Bone marrow (tissue), 2 donors: ENCODE measurements around the gene CCDC9B.

Source experiments
- DNase-seq, 2 donors: peaks; one replicate each; lab custom pipeline; 2025; lab: John Stamatoyannopoulos, UW

The CCDC9B gene

GRCh38 chr15:40310001-40310959, 30.5 kb downstream of the CCDC9B start:
- DNase-seq, result peak in 1 of 2 donors; percentile 36

- DNase-seq, result no peak
These were observed 31.3 kb downstream of the CCDC9B start for GRCh38 chr15:40309344-40309862.

GRCh38 chr15:40307421-40308211, 33.1 kb downstream of the CCDC9B start, which contains the start of gene PLCB2:
TSS of gene PLCB2 (minus strand) at chr15:40307935. CDS start at chr15:40307672, 263 bp downstream.
- DNase-seq, result peak; percentile 58 to 65

GRCh38 chr15:40306908-40307307, 33.8 kb downstream of the CCDC9B start:
- DNase-seq, result no peak

GRCh38 chr15:40306371-40306770, 34.4 kb downstream of the CCDC9B start:
- DNase-seq, result no peak

GRCh38 chr15:40305281-40305680, 35.5 kb downstream of the CCDC9B start:
- no peak for DNase-seq

GRCh38 chr15:40303576-40303975, 37.2 kb downstream of the CCDC9B start:
- no peak for DNase-seq

- no peak for DNase-seq
These were observed 37.8 kb downstream of the CCDC9B start for GRCh38 chr15:40302981-40303380.

- no peak for DNase-seq
These were observed 38.4 kb downstream of the CCDC9B start for GRCh38 chr15:40302288-40302886.

GRCh38 chr15:40301467-40302179, 39.1 kb downstream of the CCDC9B start:
- DNase-seq, result no peak

- DNase-seq, result no peak
These were observed 40.0 kb downstream of the CCDC9B start for GRCh38 chr15:40300771-40301170.

GRCh38 chr15:40300367-40300766, 40.4 kb downstream of the CCDC9B start:
- DNase-seq, result no peak

GRCh38 chr15:40298216-40298935, 42.4 kb downstream of the CCDC9B start:
- DNase-seq, result no peak

GRCh38 chr15:40297356-40297755, 43.4 kb downstream of the CCDC9B start:
- DNase-seq, result no peak

GRCh38 chr15:40296561-40297230, 44.0 kb downstream of the CCDC9B start:
- DNase-seq, result no peak

GRCh38 chr15:40295877-40296560, 44.7 kb downstream of the CCDC9B start:
- no peak for DNase-seq

- no peak for DNase-seq
These were observed 45.4 kb downstream of the CCDC9B start for GRCh38 chr15:40295297-40295696.

- no peak for DNase-seq
These were observed 46.5 kb downstream of the CCDC9B start for GRCh38 chr15:40293905-40294895.
